Activated naive CD4-positive, alpha-beta T cell treated with anti-CD3 and anti-CD28 coated beads, Interleukin-2, amount 50 U/mL, for 24 hours (primary cell): ENCODE results near the gene CCR8.
"Not testable (repeated sequence)": the region's sequence is repeated elsewhere in the genome, so short reads cannot be mapped to it uniquely, and the experiment has no call there.

Experiments
- H3K27ac Mint-ChIP-seq: one replicate; pipeline ENCODE4 v1.8.0; 2021; ENCODE audit warnings: mild to moderate bottlenecking, mixed read lengths
- H3K27me3 Mint-ChIP-seq: one replicate; pipeline ENCODE4 v1.8.0; 2021; ENCODE audit warnings: mixed read lengths
- H3K36me3 Mint-ChIP-seq: one replicate; pipeline ENCODE4 v1.8.0; 2021; ENCODE audit warnings: mixed read lengths
- H3K4me1 Mint-ChIP-seq: one replicate; pipeline ENCODE4 v1.8.0; 2021; ENCODE audit warnings: mixed read lengths
- H3K4me3 Mint-ChIP-seq: one replicate; pipeline ENCODE4 v1.8.0; 2021; ENCODE audit warnings: mild to moderate bottlenecking, mixed read lengths
- H3K9me3 Mint-ChIP-seq: one replicate; pipeline ENCODE4 v1.8.0; 2021; ENCODE audit warnings: mixed read lengths

Gene CCR8

DNA sequence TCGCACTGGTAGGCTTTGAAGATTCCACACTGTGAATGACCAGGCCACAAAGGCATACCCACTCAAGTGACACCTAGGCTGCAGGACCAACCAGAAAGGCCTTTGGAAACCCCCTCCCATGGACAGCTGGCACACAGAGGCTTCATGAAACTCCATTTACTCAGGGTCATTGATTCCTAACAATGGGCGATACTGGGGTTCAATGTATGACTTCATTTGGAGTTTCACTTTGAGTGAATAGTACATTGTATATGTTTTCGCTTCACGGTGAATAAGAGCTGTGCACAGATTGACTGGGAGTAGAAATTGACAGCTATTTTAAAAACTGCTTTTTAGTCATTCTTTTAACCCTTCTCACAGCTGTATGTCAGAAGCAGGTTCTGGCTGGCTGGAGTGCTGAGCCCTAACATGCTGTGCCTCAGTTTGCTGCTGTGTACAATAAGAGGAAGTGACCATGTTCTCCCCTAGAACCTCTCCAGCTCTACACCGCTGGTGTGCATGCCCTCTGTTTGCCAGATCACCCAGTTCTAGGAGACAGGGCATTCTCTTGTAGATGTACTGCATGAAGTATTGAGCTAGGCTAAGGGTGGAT lies 34.2 kb upstream of the CCR8 start:
- Mint-ChIP-seq H3K36me3 (peaks cover under 1% of the 10 kb centered on the region), H3K27me3 (no peaks in the 10 kb centered on the region), H3K4me1 (peaks cover 30% of the 10 kb centered on the region), H3K27ac (no peak overlapping the region), H3K4me3 (no peak overlapping the region), H3K9me3 (peaks cover 11% of the 10 kb centered on the region)

DNA sequence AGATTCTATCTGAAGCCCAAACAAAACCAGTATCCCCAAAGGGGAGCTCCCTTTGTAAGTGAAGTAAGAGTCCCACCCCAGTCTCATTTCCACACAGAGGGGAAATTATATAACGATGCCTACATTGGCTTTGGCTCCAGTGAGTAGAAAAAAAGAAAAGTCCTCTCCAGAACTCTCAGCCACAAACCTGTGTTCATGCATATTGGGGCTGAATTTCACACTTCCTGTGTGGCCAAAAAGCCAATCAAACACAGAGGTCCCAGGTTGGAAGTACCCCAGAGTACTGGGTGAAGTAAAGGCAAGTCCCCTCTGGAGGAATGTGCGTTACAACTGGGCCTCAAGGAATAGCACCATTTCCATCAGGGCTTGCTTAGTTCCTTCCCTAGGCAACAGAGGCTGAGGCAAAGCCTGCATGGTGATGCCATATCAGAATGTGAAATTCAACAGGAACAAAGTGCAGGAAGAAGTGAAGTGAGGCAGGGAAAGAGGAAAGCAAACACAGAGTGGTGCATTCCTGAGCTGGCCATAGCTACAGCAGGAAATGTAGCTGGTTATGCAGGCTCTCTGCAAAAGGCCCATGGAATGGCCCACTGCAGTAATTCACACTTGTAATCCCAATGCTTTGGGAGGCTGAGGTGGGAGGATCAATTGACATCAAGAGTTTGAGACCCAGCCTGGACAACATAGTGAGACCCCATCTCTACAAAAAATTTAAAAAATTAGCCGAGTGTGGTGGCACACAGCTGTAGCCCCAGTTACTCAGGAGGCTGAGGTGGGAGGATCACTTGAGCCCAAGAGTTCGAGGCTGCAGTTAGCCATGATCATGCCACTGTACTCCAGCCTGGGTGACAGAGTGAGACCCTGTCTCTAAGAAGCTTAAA lies 33.1 kb upstream of the CCR8 start:
- peaks cover 11% of the 10 kb centered on the region for H3K9me3 Mint-ChIP-seq
- peaks cover 30% of the 10 kb centered on the region for H3K4me1 Mint-ChIP-seq
- peaks cover 2% of the 10 kb centered on the region for H3K27me3 Mint-ChIP-seq
- H3K4me3 Mint-ChIP-seq, result no peak overlapping the region
- no peak overlapping the region for H3K27ac Mint-ChIP-seq
- H3K36me3 Mint-ChIP-seq, result peaks cover 3% of the 10 kb centered on the region

DNA sequence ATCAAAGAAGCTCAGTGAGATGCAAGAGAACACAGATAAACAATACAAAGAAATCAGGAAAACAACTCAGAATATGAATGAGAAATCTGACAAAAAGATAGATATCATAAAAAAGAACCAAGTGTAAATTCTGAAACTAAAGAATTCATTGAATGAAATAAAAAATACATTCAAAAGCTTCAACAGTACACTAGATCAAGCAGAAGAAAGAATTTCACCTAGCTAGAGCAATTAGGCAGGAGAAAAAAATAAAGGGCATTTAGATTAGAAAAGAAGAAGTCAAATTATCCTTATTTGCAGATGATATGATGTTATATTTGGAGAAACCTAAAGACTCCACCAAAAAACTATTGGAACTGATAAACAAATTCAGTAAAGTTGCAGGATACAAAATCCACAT lies 30.2 kb upstream of the CCR8 start:
- Mint-ChIP-seq H3K27ac (no peak overlapping the region), H3K4me3 (no peak overlapping the region), H3K36me3 (peaks cover 11% of the 10 kb centered on the region), H3K27me3 (peaks cover 12% of the 10 kb centered on the region), H3K4me1 (peaks cover 17% of the 10 kb centered on the region), H3K9me3 (peaks cover 19% of the 10 kb centered on the region)

DNA sequence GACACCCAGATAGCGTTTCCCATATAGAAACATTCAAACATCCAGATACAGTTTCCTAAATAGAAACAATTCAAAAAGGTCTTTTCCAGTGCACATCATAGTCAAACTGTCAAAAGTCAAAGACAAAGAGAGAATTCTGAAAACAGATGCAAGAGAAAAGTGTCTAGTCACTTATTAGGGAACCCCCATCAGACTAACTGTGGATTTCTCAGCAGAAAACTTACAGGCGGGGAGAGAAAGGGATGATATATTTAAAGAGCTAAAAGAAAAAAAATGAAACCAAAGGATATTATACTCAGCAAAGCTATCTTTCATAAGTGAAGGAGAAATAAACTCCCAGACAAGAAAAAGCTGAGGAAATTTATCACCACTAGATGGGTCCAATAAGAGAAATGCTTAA lies 27.3 kb upstream of the CCR8 start:
- peaks cover 14% of the 10 kb centered on the region for H3K36me3 Mint-ChIP-seq
- no peak overlapping the region for H3K4me3 Mint-ChIP-seq
- H3K4me1 Mint-ChIP-seq, result no peaks in the 10 kb centered on the region
- H3K27ac Mint-ChIP-seq, result no peak overlapping the region
- H3K27me3 Mint-ChIP-seq, result peaks cover 12% of the 10 kb centered on the region
- H3K9me3 Mint-ChIP-seq, result peaks cover 24% of the 10 kb centered on the region

DNA sequence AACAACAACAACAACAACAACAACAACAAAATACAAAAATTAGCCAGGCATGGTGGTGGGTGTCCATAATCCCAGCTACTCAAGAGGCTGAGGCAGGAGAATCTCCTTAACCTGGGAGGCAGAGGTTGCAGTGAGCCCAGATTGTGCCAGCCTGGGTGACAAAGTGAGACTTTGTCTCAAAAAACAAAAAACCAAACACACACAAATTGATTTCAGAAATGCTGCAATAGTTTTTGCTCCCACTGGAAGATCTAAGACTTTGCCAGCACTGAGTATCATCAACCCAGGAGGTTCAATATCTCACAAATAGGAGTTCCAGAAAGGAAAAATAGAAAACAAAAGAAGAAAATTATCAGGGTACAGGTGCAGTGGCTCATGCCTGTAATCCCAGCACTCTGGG lies 16.2 kb upstream of the CCR8 start:
- H3K36me3 Mint-ChIP-seq, result peaks cover 2% of the 10 kb centered on the region
- H3K4me1 Mint-ChIP-seq, result no peaks in the 10 kb centered on the region
- peaks cover 2% of the 10 kb centered on the region for H3K27me3 Mint-ChIP-seq
- H3K9me3 Mint-ChIP-seq, result peaks cover 5% of the 10 kb centered on the region
- no peak overlapping the region for H3K4me3 Mint-ChIP-seq
- no peak overlapping the region for H3K27ac Mint-ChIP-seq

DNA sequence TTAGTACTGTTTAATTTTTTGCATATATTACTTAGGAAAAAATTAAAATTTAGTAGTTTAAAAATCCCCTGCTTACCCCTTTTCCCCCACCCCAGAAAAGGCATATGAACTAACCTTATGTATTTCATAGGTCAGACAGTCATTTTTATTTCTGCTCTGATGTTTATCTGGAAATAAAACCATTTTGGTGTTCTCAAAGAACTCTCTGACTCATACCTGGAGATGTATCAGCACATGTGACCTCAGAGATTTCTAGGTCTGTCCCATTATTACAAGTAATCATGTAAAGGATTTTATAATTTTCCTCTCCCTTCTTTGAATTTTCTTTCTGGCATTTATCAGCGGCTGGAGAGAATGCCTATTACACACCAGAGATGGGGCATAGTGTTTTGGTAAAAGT lies 14.1 kb upstream of the CCR8 start:
- Mint-ChIP-seq H3K9me3 (peaks cover 5% of the 10 kb centered on the region), H3K27ac (no peak overlapping the region), H3K36me3 (peaks cover 2% of the 10 kb centered on the region), H3K4me3 (no peak overlapping the region), H3K27me3 (peaks cover 2% of the 10 kb centered on the region), H3K4me1 (no peaks in the 10 kb centered on the region)

DNA sequence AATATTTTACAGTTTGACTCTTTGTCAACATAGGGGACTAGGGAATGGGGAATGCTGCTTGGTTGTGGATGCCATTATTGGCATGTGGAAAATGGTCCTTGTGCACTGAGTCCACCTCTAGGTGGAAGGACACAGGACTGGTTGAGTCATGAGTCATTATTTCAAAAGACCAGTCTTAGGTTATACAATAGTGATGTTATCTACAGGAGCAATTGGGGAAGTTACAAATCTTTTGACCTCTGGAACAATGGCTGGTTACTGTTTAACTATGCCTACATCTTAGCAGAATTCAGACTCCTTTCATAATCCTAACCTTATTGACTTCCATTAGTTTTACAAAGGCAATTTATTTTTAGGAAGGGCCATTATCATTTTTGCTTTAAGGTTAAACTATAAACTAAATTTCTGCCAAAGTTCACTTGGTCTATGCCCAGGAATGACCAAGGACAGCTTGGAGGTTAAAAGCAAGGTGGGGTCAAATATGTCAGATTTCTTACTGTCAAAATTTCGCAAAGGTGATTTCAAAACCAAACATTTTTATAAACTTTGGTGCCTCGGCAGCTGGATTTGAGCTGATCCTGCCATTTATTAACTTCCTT lies 11.8 kb upstream of the CCR8 start:
- H3K9me3 Mint-ChIP-seq, result peaks cover 5% of the 10 kb centered on the region
- no peak overlapping the region for H3K27ac Mint-ChIP-seq
- no peak overlapping the region for H3K4me3 Mint-ChIP-seq
- peaks cover 2% of the 10 kb centered on the region for H3K27me3 Mint-ChIP-seq
- peaks cover 1% of the 10 kb centered on the region for H3K4me1 Mint-ChIP-seq
- peaks cover 2% of the 10 kb centered on the region for H3K36me3 Mint-ChIP-seq

DNA sequence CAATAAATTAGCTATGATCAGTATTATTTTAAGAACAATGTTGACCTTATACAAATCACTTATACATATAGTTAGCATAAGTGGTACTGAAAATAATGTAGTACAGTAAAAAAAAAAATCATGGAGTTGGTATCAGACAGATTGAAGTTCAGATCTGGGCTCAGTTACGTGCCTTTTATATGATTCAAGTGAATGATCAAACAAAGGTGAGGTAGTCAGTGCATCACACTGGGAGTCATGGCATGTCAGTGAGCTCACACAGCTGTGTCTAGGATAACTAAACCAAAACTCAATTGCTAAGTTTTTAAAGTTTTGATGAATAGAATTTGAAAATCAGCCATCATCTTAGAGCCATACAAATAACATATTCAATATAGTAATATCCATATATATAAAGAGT lies 11.2 kb upstream of the CCR8 start:
- no peak overlapping the region for H3K27ac Mint-ChIP-seq
- H3K36me3 Mint-ChIP-seq, result peaks cover 2% of the 10 kb centered on the region
- H3K9me3 Mint-ChIP-seq, result peaks cover 5% of the 10 kb centered on the region
- peaks cover 7% of the 10 kb centered on the region for H3K4me1 Mint-ChIP-seq
- H3K27me3 Mint-ChIP-seq, result peaks cover 2% of the 10 kb centered on the region
- no peak overlapping the region for H3K4me3 Mint-ChIP-seq

DNA sequence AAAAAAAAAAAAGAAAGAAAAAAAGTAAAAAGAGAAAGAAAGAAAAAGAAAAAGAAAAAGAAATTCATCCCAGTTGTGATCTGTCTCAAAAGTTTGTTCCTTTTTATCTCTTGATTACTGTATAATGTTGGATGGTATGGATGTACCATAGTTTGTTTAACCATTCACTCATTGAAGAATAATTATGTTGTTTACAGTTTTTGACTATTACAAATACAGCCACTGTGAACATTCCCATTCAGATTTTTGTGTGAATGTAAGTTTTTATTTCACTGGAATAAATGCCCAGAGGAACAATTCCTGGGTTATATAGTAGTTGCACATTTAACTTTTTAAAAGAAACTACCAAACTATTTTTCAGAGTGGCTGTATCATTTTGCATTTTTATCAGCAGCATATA lies 10.3 kb upstream of the CCR8 start:
- Mint-ChIP-seq H3K27me3 (no peaks in the 10 kb centered on the region), H3K9me3 (no peaks in the 10 kb centered on the region), H3K36me3 (no peaks in the 10 kb centered on the region), H3K27ac (no peak overlapping the region), H3K4me3 (no peak overlapping the region), H3K4me1 (peaks cover 11% of the 10 kb centered on the region)

DNA sequence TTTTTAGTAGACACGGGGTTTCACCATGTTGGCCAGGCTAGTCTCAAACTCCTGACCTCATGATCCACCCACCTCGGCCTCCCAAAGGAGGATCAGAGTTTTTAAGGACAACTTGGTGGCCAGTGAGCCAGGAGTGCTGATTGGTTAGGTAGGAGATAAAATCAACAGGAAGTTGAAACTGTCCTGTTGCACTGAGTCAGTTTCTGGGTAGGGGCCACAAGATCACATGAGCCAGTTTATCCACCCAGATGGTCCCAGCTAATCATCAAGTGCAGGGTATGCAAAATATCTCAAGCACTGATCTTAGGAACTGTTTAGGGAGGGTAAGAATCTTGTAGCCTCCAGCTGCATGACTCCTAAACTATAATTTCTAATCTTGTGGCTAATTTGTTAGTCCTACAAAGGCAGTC lies 7.9 kb upstream of the CCR8 start:
- not testable (repeated sequence) for H3K9me3 Mint-ChIP-seq, H3K27me3 Mint-ChIP-seq, H3K36me3 Mint-ChIP-seq, H3K27ac Mint-ChIP-seq, H3K4me3 Mint-ChIP-seq
- peaks cover 11% of the 10 kb centered on the region for H3K4me1 Mint-ChIP-seq

DNA sequence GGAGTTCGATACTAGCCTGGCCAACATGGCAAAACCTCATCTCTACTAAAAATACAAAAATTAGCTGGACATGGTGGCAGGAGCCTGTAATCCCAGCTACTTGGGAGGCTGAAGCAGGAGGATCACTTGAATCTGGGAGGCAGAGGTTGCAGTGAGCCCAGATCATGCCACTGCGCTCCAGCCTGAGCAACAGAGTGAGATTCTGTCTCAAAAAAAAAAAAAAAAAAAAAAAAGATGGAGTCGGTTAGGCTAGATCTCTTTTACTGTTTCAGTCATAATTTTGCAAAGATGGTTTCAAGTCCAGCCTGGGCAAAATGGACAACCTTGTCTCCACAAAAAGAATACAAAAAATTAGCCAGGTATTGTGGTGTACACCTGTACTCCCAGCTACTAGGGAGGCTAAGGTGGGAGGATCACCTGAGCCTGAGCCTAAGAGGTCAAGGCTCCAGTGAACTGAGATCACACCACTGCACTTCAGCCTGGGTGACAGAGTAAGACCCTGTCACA lies 7.2 kb upstream of the CCR8 start:
- H3K4me1 Mint-ChIP-seq, result peaks cover 11% of the 10 kb centered on the region

DNA sequence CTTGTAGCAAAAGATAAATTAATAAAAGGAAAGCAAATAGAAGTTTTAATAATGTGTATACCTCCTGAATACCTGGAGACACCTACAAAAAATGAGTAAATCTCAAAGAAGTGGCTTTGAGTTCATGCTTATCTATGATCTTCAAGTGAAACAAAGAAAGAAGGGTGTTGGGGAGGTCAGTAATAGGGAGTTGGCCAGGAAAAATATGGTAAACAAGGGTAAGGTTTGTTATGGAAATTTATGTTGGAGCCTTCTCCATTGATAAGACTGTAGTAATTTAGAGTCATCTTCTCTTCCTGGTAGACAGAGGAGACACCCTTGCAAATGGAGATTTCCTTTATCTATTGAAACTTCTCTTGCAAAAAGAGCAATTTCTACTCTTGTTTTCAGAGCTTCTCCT lies 6.6 kb upstream of the CCR8 start:
- H3K9me3 Mint-ChIP-seq, result no peaks in the 10 kb centered on the region
- no peaks in the 10 kb centered on the region for H3K27me3 Mint-ChIP-seq
- no peak overlapping the region for H3K4me3 Mint-ChIP-seq
- no peak overlapping the region for H3K27ac Mint-ChIP-seq
- H3K36me3 Mint-ChIP-seq, result no peaks in the 10 kb centered on the region
- peaks cover 11% of the 10 kb centered on the region for H3K4me1 Mint-ChIP-seq

More for the DNA sequence above, 7.2 kb upstream of the CCR8 start:
- H3K36me3 Mint-ChIP-seq, H3K27ac Mint-ChIP-seq, H3K9me3 Mint-ChIP-seq, H3K4me3 Mint-ChIP-seq, H3K27me3 Mint-ChIP-seq: not testable (repeated sequence)

DNA sequence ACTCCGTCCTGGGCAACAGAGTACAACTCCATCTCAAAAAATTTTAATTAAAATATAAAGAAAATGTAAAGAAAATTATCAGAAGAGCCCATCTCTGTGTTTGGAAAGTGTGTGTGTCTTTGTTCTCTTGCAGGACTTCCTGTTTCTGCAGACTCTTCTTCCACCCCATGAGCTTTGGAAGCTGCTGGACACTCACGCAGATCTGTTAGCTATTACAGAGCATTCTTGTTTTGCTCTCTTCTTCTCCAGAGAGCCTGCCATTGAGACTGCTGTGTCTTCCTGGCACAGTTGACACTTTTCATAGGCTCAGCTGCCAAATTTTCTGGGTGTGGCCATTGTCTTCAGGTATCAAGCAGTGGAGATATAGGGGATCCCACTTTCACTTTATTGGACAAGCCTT lies 6.0 kb upstream of the CCR8 start:
- H3K4me3 Mint-ChIP-seq, result no peak overlapping the region
- no peak overlapping the region for H3K27ac Mint-ChIP-seq
- H3K9me3 Mint-ChIP-seq, result no peaks in the 10 kb centered on the region
- no peaks in the 10 kb centered on the region for H3K36me3 Mint-ChIP-seq
- H3K4me1 Mint-ChIP-seq, result peaks cover 11% of the 10 kb centered on the region
- no peaks in the 10 kb centered on the region for H3K27me3 Mint-ChIP-seq

DNA sequence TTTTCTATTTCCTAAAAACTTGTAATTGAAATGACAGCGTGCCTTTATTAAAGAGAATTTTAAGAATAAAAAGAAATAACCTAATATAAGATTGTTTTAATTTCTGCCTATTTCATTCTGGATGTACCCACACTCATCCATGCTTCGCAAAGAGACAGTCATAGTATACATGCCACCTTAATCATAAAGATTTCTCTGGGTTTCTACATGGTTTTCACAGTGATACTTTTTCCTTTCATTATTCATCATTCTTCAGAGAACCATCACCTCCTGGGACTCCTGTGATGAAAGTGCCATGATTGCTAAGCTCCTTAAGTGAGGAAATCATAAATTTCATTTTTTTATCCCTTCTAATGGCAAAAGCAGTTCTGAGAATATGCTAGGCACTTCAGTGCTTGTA lies 4.3 kb upstream of the CCR8 start:
- H3K27me3 Mint-ChIP-seq, result no peaks in the 10 kb centered on the region
- H3K9me3 Mint-ChIP-seq, result no peaks in the 10 kb centered on the region
- no peak overlapping the region for H3K4me3 Mint-ChIP-seq
- H3K27ac Mint-ChIP-seq, result no peak overlapping the region
- H3K36me3 Mint-ChIP-seq, result no peaks in the 10 kb centered on the region
- H3K4me1 Mint-ChIP-seq, result peaks cover 11% of the 10 kb centered on the region

DNA sequence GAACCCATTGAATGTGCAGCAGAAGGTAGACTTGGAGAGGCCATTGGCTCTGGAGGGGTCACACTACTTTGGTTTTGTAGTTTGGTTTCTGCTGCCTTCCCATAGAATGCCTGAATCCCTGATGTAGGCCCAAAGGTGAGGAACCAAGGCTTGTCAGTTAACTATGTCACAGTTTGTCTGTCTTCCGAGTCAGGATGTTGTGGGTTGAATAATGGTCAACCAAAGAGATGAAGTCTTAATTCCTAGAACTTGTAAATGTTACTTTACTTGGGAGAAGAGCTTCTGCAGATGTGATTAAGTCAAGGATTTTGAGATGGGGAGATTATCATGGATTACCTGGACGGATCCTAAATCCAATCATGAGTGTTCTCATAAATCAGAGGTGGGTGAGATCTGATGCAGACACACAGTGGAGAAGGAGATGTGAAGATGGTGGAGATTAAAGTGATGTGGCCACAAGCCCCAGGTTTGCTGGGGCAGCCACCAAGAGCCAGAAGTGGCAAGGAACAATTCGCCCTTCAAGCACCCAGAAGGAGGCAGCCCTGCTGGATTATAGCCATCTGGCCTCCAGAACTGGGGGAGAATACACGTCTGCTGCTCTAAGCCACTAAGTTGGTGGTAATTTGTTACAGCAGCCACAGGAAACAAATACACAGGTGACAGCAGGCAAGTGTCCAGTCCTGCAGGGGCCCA lies 2.3 kb upstream of the CCR8 start:
- peaks cover 11% of the 10 kb centered on the region for H3K4me1 Mint-ChIP-seq
- no peaks in the 10 kb centered on the region for H3K27me3 Mint-ChIP-seq
- H3K36me3 Mint-ChIP-seq, result no peaks in the 10 kb centered on the region
- no peak overlapping the region for H3K27ac Mint-ChIP-seq
- no peaks in the 10 kb centered on the region for H3K9me3 Mint-ChIP-seq
- H3K4me3 Mint-ChIP-seq, result no peak overlapping the region
